ENCODE results near the gene CTNND1.

DNA sequence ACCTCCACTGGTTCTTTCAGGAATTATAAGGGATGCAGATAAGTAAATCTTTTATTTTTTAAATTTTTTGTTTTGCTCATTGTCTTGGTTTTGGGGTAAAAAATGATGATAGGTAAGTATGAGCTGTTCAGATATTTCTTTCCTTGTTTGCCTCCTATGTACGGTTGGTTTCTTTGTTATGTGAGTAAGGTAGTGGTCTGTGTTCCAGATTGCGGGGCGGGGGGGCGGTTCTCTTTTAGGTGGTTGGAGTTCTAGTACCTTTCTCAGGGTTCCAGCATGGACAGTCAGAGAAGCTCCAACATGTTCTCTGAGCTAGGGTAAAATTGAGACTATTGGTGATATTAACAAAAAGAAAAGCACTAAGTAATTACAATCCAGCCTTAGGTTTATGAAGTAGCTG is 2.4 kb downstream of the CTNND1 start:
- TF ChIP-seq, protein P1, sequence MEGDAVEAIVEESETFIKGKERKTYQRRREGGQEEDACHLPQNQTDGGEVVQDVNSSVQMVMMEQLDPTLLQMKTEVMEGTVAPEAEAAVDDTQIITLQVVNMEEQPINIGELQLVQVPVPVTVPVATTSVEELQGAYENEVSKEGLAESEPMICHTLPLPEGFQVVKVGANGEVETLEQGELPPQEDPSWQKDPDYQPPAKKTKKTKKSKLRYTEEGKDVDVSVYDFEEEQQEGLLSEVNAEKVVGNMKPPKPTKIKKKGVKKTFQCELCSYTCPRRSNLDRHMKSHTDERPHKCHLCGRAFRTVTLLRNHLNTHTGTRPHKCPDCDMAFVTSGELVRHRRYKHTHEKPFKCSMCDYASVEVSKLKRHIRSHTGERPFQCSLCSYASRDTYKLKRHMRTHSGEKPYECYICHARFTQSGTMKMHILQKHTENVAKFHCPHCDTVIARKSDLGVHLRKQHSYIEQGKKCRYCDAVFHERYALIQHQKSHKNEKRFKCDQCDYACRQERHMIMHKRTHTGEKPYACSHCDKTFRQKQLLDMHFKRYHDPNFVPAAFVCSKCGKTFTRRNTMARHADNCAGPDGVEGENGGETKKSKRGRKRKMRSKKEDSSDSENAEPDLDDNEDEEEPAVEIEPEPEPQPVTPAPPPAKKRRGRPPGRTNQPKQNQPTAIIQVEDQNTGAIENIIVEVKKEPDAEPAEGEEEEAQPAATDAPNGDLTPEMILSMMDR (IDR thresholded peaks at IDR 0.05) = no peak
- TF ChIP-seq EP300 (IDR thresholded peaks at IDR 0.05) (no peak), POLR2A (IDR thresholded peaks at IDR 0.05) (no peak)

All from ovary (tissue), 3 donors.